Suprapubic skin (tissue), 4 donors: ENCODE results near the gene C20orf96.

Source experiments
- CTCF ChIP-seq, 2 donors: fragments of 200-600 bp in 1 of 2; fragments of 450-650 bp in 1 of 2; sonication (generic) in 1 of 2; IDR thresholded peaks; one replicate each; pipeline ENCODE4 v1.5.1; 2016 to 2019; ENCODE audit warnings: antibody characterized with exemption in 2 of 2, mild to moderate bottlenecking in 1 of 2, moderate library complexity in 1 of 2
- EP300 ChIP-seq: sonication (generic); formaldehyde crosslinking; IDR thresholded peaks from one replicate; pipeline ENCODE4 v1.6.1; 2017; ENCODE audit warnings: antibody characterized with exemption
- POLR2A ChIP-seq, 2 donors: fragments of 450-650 bp; IDR thresholded peaks; one replicate each; pipeline ENCODE4 v1.6.1; 2017; ENCODE audit warnings: antibody characterized with exemption in 2 of 2, mild to moderate bottlenecking in 2 of 2, moderate library complexity in 2 of 2
- POLR2AphosphoS5 ChIP-seq, 3 donors: sonication (generic); formaldehyde crosslinking; IDR thresholded peaks; one replicate each; pipeline ENCODE4 v1.6.1; 2017; ENCODE audit warnings: antibody characterized with exemption in 3 of 3

DNA sequence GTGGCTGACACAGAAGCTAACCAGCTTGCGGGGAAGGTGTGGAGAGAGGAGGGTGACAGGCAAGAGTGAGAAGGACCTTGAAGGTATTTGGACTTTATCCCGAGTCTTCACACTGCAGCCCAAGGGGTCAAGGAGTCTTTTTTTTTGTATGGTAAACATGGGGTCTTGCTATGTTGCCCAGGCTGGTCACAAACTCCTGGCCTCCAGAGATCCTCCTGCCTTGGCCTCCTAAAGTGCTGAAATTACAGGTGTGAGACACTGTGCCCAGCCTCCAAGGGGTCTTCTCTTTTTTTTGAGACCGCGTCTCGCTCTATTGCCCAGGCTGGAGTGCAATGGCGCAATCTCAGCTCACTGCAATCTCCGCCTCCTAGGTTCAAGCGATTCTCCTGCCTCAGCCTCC is 44.0 kb upstream of the C20orf96 start:
- no peak for TF ChIP-seq CTCF (IDR thresholded peaks at IDR 0.05)
- no peak for TF ChIP-seq POLR2A (IDR thresholded peaks at IDR 0.05)
- TF ChIP-seq EP300 = no peak
- no peak for TF ChIP-seq POLR2AphosphoS5 (IDR thresholded peaks at IDR 0.05)
